Nephron progenitor cell (in vitro differentiated cells): ENCODE measurements around the gene EIF4EBP2.

Experiments
- DNase-seq: peaks from one replicate; pipeline ENCODE4 v3.0.0; 2021
- H3K27ac Mint-ChIP-seq: 2 replicates; pipeline ENCODE4 v1.8.0; 2021; ENCODE audit warnings: mild to moderate bottlenecking, moderate library complexity, mixed read lengths
- H3K27me3 Mint-ChIP-seq: 2 replicates; pipeline ENCODE4 v1.8.0; 2021; ENCODE audit warnings: mild to moderate bottlenecking, low read depth, mixed read lengths; ENCODE audit not compliant: poor library complexity
- H3K36me3 Mint-ChIP-seq: 2 replicates; pipeline ENCODE4 v1.8.0; 2021; ENCODE audit warnings: low read depth, mixed read lengths
- H3K4me1 Mint-ChIP-seq: 2 replicates; pipeline ENCODE4 v1.8.0; 2021; ENCODE audit warnings: mixed read lengths
- H3K4me3 Mint-ChIP-seq: 2 replicates; pipeline ENCODE4 v1.8.0; 2021; ENCODE audit warnings: mild to moderate bottlenecking, moderate library complexity, mixed read lengths
- H3K9me3 Mint-ChIP-seq: 2 replicates; pipeline ENCODE4 v1.8.0; 2021; ENCODE audit warnings: mild to moderate bottlenecking, moderate library complexity, mixed read lengths
- TF ChIP-seq, protein P1 (sequence below): fragments of 200-600 bp; sonication (generic); IDR thresholded peaks from 2 replicates; pipeline ENCODE4 v1.5.0; 2021; ENCODE audit warnings: antibody characterized with exemption

The EIF4EBP2 gene

GRCh38 chr10:70432561-70433263 lies 28.8 kb downstream of the EIF4EBP2 start:
- Mint-ChIP-seq H3K4me3 (no peak overlapping the region), H3K27ac (no peak overlapping the region), H3K4me1 (peaks cover 14% of the 10 kb centered on the region), H3K27me3 (peaks cover 10% of the 10 kb centered on the region), H3K9me3 (no peaks in the 10 kb centered on the region), H3K36me3 (peaks cover 6% of the 10 kb centered on the region)
- no peak for DNase-seq
- TF ChIP-seq, protein P1, sequence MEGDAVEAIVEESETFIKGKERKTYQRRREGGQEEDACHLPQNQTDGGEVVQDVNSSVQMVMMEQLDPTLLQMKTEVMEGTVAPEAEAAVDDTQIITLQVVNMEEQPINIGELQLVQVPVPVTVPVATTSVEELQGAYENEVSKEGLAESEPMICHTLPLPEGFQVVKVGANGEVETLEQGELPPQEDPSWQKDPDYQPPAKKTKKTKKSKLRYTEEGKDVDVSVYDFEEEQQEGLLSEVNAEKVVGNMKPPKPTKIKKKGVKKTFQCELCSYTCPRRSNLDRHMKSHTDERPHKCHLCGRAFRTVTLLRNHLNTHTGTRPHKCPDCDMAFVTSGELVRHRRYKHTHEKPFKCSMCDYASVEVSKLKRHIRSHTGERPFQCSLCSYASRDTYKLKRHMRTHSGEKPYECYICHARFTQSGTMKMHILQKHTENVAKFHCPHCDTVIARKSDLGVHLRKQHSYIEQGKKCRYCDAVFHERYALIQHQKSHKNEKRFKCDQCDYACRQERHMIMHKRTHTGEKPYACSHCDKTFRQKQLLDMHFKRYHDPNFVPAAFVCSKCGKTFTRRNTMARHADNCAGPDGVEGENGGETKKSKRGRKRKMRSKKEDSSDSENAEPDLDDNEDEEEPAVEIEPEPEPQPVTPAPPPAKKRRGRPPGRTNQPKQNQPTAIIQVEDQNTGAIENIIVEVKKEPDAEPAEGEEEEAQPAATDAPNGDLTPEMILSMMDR = no peak

DNA sequence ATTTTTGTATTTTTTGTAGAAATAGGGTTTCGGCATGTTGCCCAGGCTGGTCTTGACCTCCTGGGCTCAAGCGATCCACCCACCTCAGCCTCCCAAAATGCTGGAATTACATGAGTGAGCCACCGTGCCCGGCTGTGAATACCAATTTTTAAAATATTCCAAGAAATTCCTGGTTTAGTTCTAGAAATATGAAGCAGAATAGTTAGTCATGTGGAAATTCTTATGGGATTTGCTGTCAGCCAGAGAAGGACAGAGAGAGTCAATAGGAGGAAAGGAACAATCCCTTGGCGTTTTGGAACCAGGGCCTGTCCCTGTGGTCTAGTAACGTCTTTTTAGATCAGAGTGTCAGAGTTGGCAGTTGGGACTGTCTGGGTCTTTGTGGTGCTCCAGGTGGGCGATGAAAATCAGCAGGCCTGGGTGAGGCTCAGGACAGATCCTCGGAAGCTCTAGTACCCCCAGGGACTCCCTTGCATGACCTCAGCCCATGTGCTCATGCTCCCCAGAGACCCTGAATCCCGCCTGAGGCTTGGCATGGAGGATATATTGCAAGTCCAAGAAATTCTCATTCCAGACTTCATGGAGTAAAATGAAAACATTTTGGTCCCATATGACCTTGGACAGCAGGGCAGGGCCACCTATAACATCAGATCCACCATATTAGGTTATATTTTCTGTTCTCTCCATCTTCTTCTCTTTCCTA lies 29.8 kb downstream of the EIF4EBP2 start:
- H3K27ac Mint-ChIP-seq = no peak overlapping the region

GRCh38 chr10:70435241-70436085 lies 31.5 kb downstream of the EIF4EBP2 start:
- no peaks in the 10 kb centered on the region for H3K9me3 Mint-ChIP-seq
- H3K4me1 Mint-ChIP-seq = peaks cover 17% of the 10 kb centered on the region
- H3K27ac Mint-ChIP-seq = no peak overlapping the region
- H3K4me3 Mint-ChIP-seq = no peak overlapping the region
- TF ChIP-seq, protein P1 = no peak
- DNase-seq = no peak
- peaks cover 37% of the 10 kb centered on the region for H3K27me3 Mint-ChIP-seq
- no peaks in the 10 kb centered on the region for H3K36me3 Mint-ChIP-seq

More for the DNA sequence above, 29.8 kb downstream of the EIF4EBP2 start:
- Mint-ChIP-seq H3K4me3 (no peak overlapping the region), H3K36me3 (no peaks in the 10 kb centered on the region), H3K27me3 (peaks cover 19% of the 10 kb centered on the region), H3K4me1 (peaks cover 14% of the 10 kb centered on the region), H3K9me3 (no peaks in the 10 kb centered on the region)
- TF ChIP-seq, protein P1 = no peak
- DNase-seq = no peak

DNA sequence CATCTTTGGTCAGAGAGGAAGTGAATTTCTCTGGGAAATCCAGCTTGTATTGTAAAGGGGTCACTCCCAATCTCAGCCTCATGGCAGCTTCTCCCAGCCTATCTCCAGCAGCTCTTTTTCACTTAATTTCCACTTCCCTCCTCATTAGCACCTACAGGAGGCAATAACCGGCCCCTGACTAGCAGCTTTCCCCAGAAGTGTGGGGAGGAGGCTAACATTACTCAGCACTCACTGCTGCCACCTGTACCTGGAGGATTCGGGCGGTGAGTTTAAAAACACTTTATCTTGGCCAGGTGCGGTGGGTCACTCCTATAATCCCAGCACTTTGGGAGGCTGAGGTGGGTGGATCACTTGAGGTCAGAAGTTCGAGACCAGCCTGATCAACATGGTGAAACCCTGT lies 33.8 kb downstream of the EIF4EBP2 start:
- H3K27ac Mint-ChIP-seq = no peak overlapping the region
- H3K9me3 Mint-ChIP-seq = no peaks in the 10 kb centered on the region
- TF ChIP-seq, protein P1 = no peak
- H3K27me3 Mint-ChIP-seq = peaks cover 59% of the 10 kb centered on the region
- no peak overlapping the region for H3K4me3 Mint-ChIP-seq
- no peak for DNase-seq
- no peaks in the 10 kb centered on the region for H3K36me3 Mint-ChIP-seq
- peaks cover 28% of the 10 kb centered on the region for H3K4me1 Mint-ChIP-seq

GRCh38 chr10:70440296-70441160 lies 36.6 kb downstream of the EIF4EBP2 start:
- DNase-seq = peak; percentile 61
- Mint-ChIP-seq H3K27ac (no peak overlapping the region), H3K9me3 (no peaks in the 10 kb centered on the region), H3K4me1 (peaks cover 35% of the 10 kb centered on the region), H3K36me3 (no peaks in the 10 kb centered on the region), H3K4me3 (peak overlapping the region; percentile 78), H3K27me3 (peaks cover 83% of the 10 kb centered on the region)
- TF ChIP-seq, protein P1 = no peak
